ENCODE data around the gene NKX2-4.

NKX2-4 gene

DNA sequence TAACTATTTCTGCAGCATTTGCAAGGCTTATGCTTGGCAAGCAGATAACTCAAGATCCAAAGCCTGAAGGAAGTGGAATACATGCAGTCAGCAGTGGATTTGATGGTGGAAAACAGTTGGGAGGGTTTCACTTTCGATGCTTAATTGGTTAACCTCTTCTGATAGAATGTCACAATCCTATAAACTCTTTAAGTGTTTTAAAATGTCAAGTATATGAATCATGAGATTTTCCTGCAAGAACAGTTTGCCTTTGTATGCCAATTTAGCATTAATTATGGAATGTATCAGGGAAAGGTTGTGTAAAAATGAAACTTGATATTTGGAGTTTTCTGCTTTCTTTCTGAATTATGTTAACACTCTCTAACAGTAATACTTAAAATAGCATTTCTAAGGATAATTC is 36.6 kb downstream of the NKX2-4 start:
- no peak for DNase-seq (ENCODE audit: low spot score)

DNA sequence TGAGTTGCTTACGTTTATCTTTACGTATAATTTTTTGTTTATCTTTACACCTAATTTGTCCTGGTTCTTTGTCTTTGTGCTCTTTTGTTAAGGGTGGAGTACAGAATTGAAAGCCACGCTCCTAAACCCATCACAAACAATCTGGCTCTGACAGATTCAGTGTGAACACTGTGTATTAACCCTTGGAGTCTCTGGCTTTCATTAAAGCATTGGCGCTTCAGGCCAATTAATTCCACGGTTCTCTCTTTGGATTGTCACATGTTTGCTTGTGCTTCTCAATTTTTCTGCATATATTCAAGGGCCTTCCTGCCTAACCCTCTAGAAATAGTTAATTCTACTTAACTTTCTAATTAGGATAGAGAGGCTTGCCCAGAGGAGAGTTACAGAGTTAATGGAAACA is 38.6 kb downstream of the NKX2-4 start:
- DNase-seq (ENCODE audit: low spot score): no peak

DNA sequence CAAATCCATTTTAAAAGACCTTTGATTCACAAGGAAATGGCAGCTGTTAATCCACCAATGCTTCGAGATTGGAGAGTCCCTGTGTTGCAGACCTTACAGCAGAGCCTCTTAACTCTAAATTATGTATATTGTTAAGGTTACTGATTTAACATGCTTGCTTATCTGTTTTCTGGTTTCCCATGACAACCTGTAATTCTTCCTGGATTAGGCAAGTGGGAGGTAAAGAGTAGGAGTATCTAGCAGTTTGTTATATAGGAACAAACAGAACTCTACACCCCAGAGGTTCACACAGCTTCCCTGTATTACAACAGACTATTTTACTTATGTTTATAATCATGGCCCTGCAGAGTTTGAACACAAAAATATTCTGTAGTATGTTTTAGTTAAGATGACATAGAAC is 39.5 kb downstream of the NKX2-4 start:
- no peak for DNase-seq (ENCODE audit: low spot score)

DNA sequence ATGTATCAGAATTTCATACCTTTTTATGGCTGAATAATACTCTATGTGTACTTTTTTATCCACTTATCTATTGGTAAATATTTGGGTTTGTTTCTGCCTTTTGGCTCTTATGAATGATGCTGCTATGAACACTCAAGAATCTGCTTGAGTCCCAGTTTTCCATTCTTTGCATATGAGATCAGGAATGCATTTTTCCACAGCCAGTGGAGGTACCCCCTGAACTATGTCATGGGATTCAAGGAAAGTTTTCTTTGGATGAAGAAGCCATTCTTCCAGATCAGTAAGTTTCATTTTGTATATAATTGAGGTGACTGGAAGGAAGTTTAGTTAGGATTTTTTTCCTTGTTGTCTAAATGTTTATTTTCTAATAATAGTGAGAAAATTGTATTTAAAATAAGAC is 40.9 kb downstream of the NKX2-4 start:
- no peak for DNase-seq (ENCODE audit: low spot score)

DNA sequence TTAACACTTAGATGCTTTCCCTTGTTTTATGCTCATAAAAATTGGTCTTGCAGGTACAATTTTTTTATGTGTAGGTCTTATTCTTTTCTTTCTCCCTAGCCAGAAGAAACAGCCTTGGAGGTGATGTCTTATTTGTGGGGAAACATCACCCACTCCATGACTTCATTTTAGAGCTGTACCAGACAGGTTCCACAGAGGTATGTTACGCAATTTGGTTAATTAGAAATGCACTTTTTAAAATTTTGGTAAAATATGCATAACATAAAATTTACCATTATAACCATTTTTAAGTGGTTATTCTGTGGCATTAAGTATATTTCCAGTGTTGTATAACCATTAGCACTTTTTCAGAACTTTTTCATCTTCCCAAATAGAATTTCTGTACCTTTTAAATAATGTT is 41.3 kb downstream of the NKX2-4 start:
- DNase-seq (ENCODE audit: low spot score): no peak

DNA sequence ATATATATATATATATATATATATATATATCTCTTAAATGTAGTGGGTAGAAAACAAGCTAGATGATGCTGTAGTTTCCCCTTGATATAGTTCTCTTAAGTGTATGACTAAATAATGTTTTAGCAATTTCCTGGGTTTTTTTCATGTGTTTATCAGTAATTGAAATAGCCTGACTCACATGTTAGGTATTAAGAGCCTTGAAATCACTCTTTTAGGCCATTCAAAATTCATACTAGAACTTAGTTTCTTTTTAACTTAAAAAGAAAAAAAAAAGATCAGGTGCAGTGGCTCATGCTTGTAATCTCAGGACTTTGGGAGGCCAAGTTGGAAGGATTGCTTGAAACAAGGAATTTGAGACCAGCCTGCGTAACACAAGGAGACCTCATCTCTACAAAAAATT is 44.1 kb downstream of the NKX2-4 start:
- DNase-seq (ENCODE audit: low spot score): no peak

DNA sequence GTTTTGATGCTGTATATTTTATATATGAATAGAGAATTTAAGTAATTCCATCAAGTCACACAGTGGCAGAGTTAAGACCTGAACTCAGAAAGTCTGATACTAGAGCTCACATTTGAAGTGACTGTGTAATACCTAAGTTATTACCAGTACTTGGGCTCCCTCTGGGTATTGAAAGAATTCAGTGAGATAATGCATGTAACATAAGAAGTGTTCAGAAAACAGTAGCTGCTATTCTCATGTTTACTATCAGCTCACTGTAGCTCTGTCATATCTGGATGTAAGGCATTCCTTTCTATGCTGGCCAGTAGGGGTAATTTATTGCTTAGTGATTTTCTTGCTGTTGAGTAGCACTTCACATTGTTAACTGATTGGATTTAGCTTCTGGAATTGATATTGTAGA is 44.6 kb downstream of the NKX2-4 start:
- no peak for DNase-seq (ENCODE audit: low spot score)
